Mesenchymal stem cell (in vitro differentiated cells and primary cell): ENCODE results near the gene SLFN14.

Experiments used
- DNase-seq: peaks from one replicate; pipeline ENCODE4 v3.0.0-alpha.2; 2013
- H2AFZ ChIP-seq: one replicate; pipeline ENCODE4 v1.6.1; 2013; ENCODE audit warnings: low read depth, mild to moderate bottlenecking, control low read depth, inconsistent platforms, low read length, moderate library complexity
- H2AK5ac ChIP-seq: 2 replicates; pipeline ENCODE4 v1.6.1; 2013; ENCODE audit warnings: low read length, moderate library complexity, mild to moderate bottlenecking, inconsistent platforms; ENCODE audit not compliant: severe bottlenecking
- H2BK120ac ChIP-seq: one replicate; pipeline ENCODE4 v1.6.1; 2013; ENCODE audit warnings: low read depth, mild to moderate bottlenecking, inconsistent platforms, low read length, moderate library complexity
- H2BK12ac ChIP-seq, 2 experiments: one replicate each; pipeline ENCODE4 v1.6.1; 2013; ENCODE audit warnings: inconsistent platforms in 2 of 2, low read length in 2 of 2, mild to moderate bottlenecking in 2 of 2, moderate library complexity in 2 of 2, control low read depth in 1 of 2
- H2BK15ac ChIP-seq: one replicate; pipeline ENCODE4 v1.6.1; 2013; ENCODE audit warnings: mild to moderate bottlenecking, low read depth, inconsistent platforms; ENCODE audit not compliant: poor library complexity, severe bottlenecking
- H2BK5ac ChIP-seq: 2 replicates; pipeline ENCODE4 v1.6.1; 2013; ENCODE audit warnings: low read depth, mild to moderate bottlenecking, low read length, control low read depth, inconsistent platforms; ENCODE audit not compliant: poor library complexity, severe bottlenecking
- H3K14ac ChIP-seq, 2 experiments: one replicate each; pipeline ENCODE4 v1.6.1; 2013; ENCODE audit warnings: inconsistent platforms in 2 of 2, low read length in 2 of 2, control low read depth in 1 of 2, mild to moderate bottlenecking in 1 of 2, moderate library complexity in 1 of 2
- H3K18ac ChIP-seq, 2 experiments: one replicate each; pipeline ENCODE4 v1.6.1; 2013; ENCODE audit warnings: inconsistent platforms in 2 of 2, low read length in 2 of 2, control low read depth in 1 of 2, low read depth in 1 of 2, mild to moderate bottlenecking in 1 of 2
- H3K23ac ChIP-seq, 2 experiments: one replicate each; pipeline ENCODE4 v1.6.1; 2013; ENCODE audit warnings: inconsistent platforms in 2 of 2, low read length in 2 of 2, mild to moderate bottlenecking in 2 of 2, moderate library complexity in 2 of 2, control low read depth in 1 of 2
- H3K27ac ChIP-seq: 2 replicates; pipeline ENCODE4 v1.5.1; 2013; ENCODE audit warnings: mild to moderate bottlenecking, moderate library complexity, low read length, control low read depth, inconsistent platforms; ENCODE audit not compliant: poor library complexity, severe bottlenecking
- H3K27me3 ChIP-seq, 2 experiments: 2 replicates each; pipeline versions ENCODE4 v1.6.1 to v1.7.0; 2013; ENCODE audit warnings: low read length in 2 of 2, mild to moderate bottlenecking in 2 of 2, moderate library complexity in 2 of 2, control low read depth in 1 of 2, inconsistent platforms in 1 of 2; ENCODE audit not compliant: control insufficient read depth in 1 of 2, insufficient read depth in 1 of 2
- H3K36me3 ChIP-seq, 2 experiments: 2 replicates each; pipeline versions ENCODE4 v1.6.1 to v1.7.0; 2013; ENCODE audit warnings: low read length in 2 of 2, control low read depth in 1 of 2, inconsistent platforms in 1 of 2, low read depth in 1 of 2, mild to moderate bottlenecking in 1 of 2; ENCODE audit not compliant: insufficient read depth in 2 of 2, control insufficient read depth in 1 of 2
- H3K4ac ChIP-seq, 2 experiments: one replicate each; pipeline ENCODE4 v1.6.1; 2013; ENCODE audit warnings: inconsistent platforms in 2 of 2, low read length in 2 of 2, mild to moderate bottlenecking in 2 of 2, moderate library complexity in 2 of 2, control low read depth in 1 of 2, low read depth in 1 of 2
- H3K4me1 ChIP-seq: 2 replicates; pipeline ENCODE4 v1.6.1; 2013; ENCODE audit warnings: low read depth, low read length, control low read depth; ENCODE audit not compliant: control insufficient read depth, insufficient read depth
- H3K4me2 ChIP-seq: 2 replicates; pipeline ENCODE4 v1.6.1; 2013; ENCODE audit warnings: low read length, mild to moderate bottlenecking, inconsistent platforms; ENCODE audit not compliant: poor library complexity, severe bottlenecking
- H3K4me3 ChIP-seq, 2 experiments: 2 replicates each; pipeline versions ENCODE4 v1.5.1 to v1.7.0; 2013; ENCODE audit warnings: low read length in 2 of 2, mild to moderate bottlenecking in 2 of 2, control low read depth in 1 of 2, low read depth in 1 of 2; ENCODE audit not compliant: insufficient read depth in 1 of 2
- H3K79me1 ChIP-seq: replicated peaks from 2 replicates; pipeline ENCODE4 v1.6.1; 2013; ENCODE audit warnings: mild to moderate bottlenecking, control low read depth, low read length, inconsistent platforms; ENCODE audit not compliant: poor library complexity, severe bottlenecking
- H3K9ac ChIP-seq: 2 replicates; pipeline ENCODE4 v1.7.0; 2013; ENCODE audit warnings: mild to moderate bottlenecking, low read length, moderate library complexity
- H3K9me3 ChIP-seq: 2 replicates; pipeline ENCODE4 v1.7.0; 2013; ENCODE audit warnings: mild to moderate bottlenecking, low read length; ENCODE audit not compliant: control insufficient read depth
- H4K8ac ChIP-seq: one replicate; pipeline ENCODE4 v1.6.1; 2013; ENCODE audit warnings: inconsistent platforms, mild to moderate bottlenecking, low read length, moderate library complexity
- H4K91ac ChIP-seq: one replicate; pipeline ENCODE4 v1.6.1; 2013; ENCODE audit warnings: mild to moderate bottlenecking, low read length, inconsistent platforms
- WGBS: methylation state at CpG from one replicate; pipeline ENCODE4 v1.1.7; 2013; ENCODE audit warnings: mixed read lengths; 5-methylcytosine and 5-hydroxymethylcytosine counted together

Gene SLFN14

DNA sequence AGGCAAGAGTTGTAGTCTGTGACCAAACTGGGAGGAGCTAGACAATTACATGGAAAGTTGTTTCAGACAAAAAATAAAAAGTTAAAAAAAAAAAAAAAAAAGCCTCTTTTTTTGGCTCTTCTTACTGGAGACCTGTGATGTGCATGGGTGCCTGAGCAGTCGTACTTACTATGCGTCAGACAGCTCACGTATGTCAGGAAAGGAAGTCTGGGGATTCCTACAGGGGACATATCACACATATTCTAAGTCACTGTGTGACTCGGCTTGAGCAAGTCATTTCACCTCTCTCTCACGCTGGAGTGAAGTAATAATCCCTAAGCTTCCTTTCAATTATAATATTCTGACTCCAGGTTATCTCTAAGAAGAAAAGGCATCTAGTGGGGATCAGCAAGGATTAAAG lies 6.0 kb downstream of the SLFN14 start:
- Histone ChIP-seq H2BK15ac (no peak overlapping the region), H3K27ac (no peak overlapping the region), H3K9me3 (no peaks in the 10 kb centered on the region)

DNA sequence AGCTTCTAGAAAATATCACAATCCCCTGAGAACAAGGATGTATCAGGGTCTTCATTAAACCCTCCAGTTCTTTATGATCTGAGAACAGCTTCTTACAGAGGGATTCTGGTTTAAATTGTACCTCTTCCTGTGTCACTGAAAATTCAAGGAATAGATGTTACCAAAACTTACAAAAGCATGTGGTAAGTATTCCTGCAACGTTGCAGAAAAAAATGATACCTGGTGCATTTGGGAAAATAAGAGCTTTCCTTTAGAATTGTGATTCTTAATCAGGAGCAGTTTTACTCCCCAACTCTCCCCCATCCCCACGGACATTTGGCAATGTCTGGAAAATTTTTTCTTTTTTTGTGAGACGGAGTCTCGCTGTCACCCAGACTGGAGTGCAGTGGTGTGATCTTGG lies 7.3 kb downstream of the SLFN14 start:
- H2BK15ac ChIP-seq: no peak overlapping the region
- no peaks in the 10 kb centered on the region for H3K4me1 ChIP-seq
- no peak overlapping the region for H3K14ac ChIP-seq
- no peak overlapping the region for H3K4ac ChIP-seq
- H3K9me3 ChIP-seq: no peaks in the 10 kb centered on the region
- H2BK120ac ChIP-seq: no peak overlapping the region
- H3K27me3 ChIP-seq: peaks cover 32 to 54% of the 10 kb centered on the region in 2 experiments
- H3K4me2 ChIP-seq: no peak overlapping the region
- no peak overlapping the region for H3K27ac ChIP-seq
- H3K79me1 ChIP-seq: no peaks in the 10 kb centered on the region
- H2AFZ ChIP-seq: no peak overlapping the region
- H3K36me3 ChIP-seq: no peaks in the 10 kb centered on the region
- no peak overlapping the region for H3K4me3 ChIP-seq
- H2BK12ac ChIP-seq: no peak overlapping the region
- H3K23ac ChIP-seq: no peak overlapping the region
- DNase-seq: no peak
- no peak overlapping the region for H4K91ac ChIP-seq
- no peak overlapping the region for H3K9ac ChIP-seq
- no peak overlapping the region for H2BK5ac ChIP-seq
- WGBS: 88% methylated on average over 4 of the region's 4 CpGs
- no peak overlapping the region for H3K18ac ChIP-seq
- no peak overlapping the region for H2AK5ac ChIP-seq
- no peak overlapping the region for H4K8ac ChIP-seq

More for the DNA sequence above, 6.0 kb downstream of the SLFN14 start:
- Histone ChIP-seq H3K4me2 (no peak overlapping the region), H3K18ac (no peak overlapping the region), H3K9ac (no peak overlapping the region), H3K4ac (no peak overlapping the region), H2BK5ac (no peak overlapping the region), H3K27me3 (peaks cover 34 to 44% of the 10 kb centered on the region in 2 experiments), H2BK120ac (no peak overlapping the region), H4K8ac (no peak overlapping the region), H3K14ac (no peak overlapping the region), H2AFZ (no peak overlapping the region), H3K4me1 (no peaks in the 10 kb centered on the region), H3K36me3 (no peaks in the 10 kb centered on the region), H4K91ac (no peak overlapping the region), H2AK5ac (no peak overlapping the region), H3K79me1 (no peaks in the 10 kb centered on the region), H3K4me3 (no peak overlapping the region), H3K23ac (no peak overlapping the region), H2BK12ac (no peak overlapping the region)
- WGBS: 95% methylated on average over 3 of the region's 5 CpGs
- DNase-seq: no peak

DNA sequence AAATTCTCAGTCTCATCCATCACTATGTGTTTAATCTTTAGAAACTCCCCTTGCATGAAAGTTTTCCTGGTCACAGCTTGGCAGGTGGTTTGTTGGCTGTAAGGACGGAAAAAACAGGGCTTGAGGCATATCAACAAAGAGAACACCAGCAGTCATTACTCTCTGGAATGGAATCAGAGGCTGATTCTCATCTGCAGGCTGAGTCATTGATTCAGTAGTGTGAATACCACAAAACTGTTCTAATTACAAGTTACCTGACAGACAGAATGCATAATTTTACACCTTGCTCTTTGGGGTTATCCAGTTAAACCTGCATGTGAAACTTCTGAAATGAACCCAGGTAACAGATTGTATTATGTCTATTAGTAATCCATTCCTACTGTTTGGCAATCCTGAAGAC lies 11.6 kb downstream of the SLFN14 start:
- Histone ChIP-seq H3K79me1 (no peaks in the 10 kb centered on the region), H4K91ac (no peak overlapping the region), H4K8ac (no peak overlapping the region), H3K36me3 (no peaks in the 10 kb centered on the region), H2BK15ac (no peak overlapping the region), H3K27ac (no peak overlapping the region), H3K4me1 (no peaks in the 10 kb centered on the region), H3K23ac (no peak overlapping the region), H3K4ac (no peak overlapping the region), H3K27me3 (peaks cover 31 to 54% of the 10 kb centered on the region in 2 experiments), H3K14ac (no peak overlapping the region), H2AFZ (no peak overlapping the region), H3K4me3 (no peak overlapping the region), H3K9me3 (no peaks in the 10 kb centered on the region), H3K4me2 (no peak overlapping the region), H2BK12ac (no peak overlapping the region), H2AK5ac (no peak overlapping the region), H3K18ac (no peak overlapping the region), H2BK5ac (no peak overlapping the region), H3K9ac (no peak overlapping the region), H2BK120ac (no peak overlapping the region)
- DNase-seq: no peak
- WGBS: 36% methylated on average over 1 of the region's 1 CpG

DNA sequence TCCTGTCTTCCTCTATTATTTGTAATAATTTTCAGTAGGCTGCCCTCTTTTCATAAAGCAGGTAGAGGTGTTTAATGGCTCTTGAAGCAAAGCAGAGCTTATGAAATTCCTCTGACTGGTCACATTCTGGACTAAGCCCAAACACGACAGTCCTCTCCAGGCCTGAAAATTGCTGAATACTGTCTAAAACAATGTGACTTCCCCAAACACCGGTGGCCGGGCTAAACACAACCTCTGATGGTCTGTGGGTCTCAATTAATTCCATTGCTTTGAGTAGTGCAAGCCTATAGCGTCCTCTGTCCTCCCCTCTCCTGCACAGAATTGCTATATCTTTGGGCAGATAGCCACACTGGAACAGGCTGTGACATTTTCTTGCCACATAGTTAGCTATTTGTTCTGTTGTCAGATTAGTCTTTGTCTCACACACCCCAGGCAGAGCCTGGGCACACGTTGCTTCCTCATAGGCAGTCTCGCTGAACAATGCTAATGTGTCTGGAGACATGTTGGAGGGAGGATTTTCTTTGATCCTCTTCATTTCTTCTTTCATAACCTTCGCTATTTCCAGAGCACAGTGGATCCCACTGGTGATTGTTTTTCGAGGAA lies 12.3 kb downstream of the SLFN14 start:
- H3K9ac ChIP-seq: no peak overlapping the region
- no peak overlapping the region for H3K4ac ChIP-seq
- no peaks in the 10 kb centered on the region for H3K36me3 ChIP-seq
- H2BK120ac ChIP-seq: no peak overlapping the region
- no peaks in the 10 kb centered on the region for H3K9me3 ChIP-seq
- no peak overlapping the region for H2BK15ac ChIP-seq
- no peak overlapping the region for H3K18ac ChIP-seq
- H2BK5ac ChIP-seq: no peak overlapping the region
- no peak overlapping the region for H3K14ac ChIP-seq
- no peak overlapping the region for H3K23ac ChIP-seq
- H3K4me3 ChIP-seq: no peak overlapping the region
- H4K91ac ChIP-seq: no peak overlapping the region
- H3K4me2 ChIP-seq: no peak overlapping the region
- no peak overlapping the region for H2AFZ ChIP-seq
- DNase-seq: no peak
- no peaks in the 10 kb centered on the region for H3K4me1 ChIP-seq
- no peak overlapping the region for H4K8ac ChIP-seq
- no peak overlapping the region for H2AK5ac ChIP-seq
- peaks cover 26 to 51% of the 10 kb centered on the region in 2 experiments for H3K27me3 ChIP-seq
- H2BK12ac ChIP-seq: no peak overlapping the region
- no peaks in the 10 kb centered on the region for H3K79me1 ChIP-seq
- WGBS: 59% methylated on average over 8 of the region's 8 CpGs
- H3K27ac ChIP-seq: no peak overlapping the region
